ENCODE results near the gene TAGLN.
A peak's percentile ranks its signal among the peaks of the same experiment; 100 is the strongest.

The TAGLN gene

GRCh38 chr11:117214404-117215110 lies 15.4 kb downstream of the TAGLN start:
- no peak for DNase-seq (ENCODE audit: low spot score)

- DNase-seq (ENCODE audit: low spot score) = peak; percentile 83
These were observed 18.2 kb downstream of the TAGLN start for GRCh38 chr11:117217141-117218084.

GRCh38 chr11:117218133-117218915 lies 19.2 kb downstream of the TAGLN start:
- no peak for DNase-seq (ENCODE audit: low spot score)

GRCh38 chr11:117219001-117219400 lies 19.8 kb downstream of the TAGLN start:
- DNase-seq (ENCODE audit: low spot score) = no peak

GRCh38 chr11:117219455-117219854 lies 20.3 kb downstream of the TAGLN start:
- DNase-seq (ENCODE audit: low spot score) = no peak

DNA sequence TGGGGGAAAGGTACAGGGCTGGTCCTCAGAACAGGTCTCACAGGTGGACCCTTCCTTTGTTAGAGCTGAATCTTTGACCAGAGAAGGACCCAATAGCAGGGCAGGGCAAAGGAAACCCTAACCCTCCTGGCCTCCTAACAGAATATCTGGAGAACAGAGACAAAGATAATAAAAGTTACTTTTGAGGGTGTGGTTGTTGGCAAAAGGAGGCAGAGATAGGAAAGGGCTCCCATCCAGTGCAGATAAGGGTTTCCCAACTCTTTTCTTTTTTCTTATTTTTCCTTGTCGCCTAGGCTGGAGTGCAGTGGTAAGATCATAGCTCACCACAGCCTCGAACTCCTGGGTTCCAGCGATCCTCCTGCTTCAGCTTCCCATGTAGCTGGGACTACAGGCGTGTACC lies 20.8 kb downstream of the TAGLN start:
- DNase-seq (ENCODE audit: low spot score) = no peak

GRCh38 chr11:117220568-117220967 lies 21.4 kb downstream of the TAGLN start:
- no peak for DNase-seq (ENCODE audit: low spot score)

GRCh38 chr11:117220999-117221774 lies 22.0 kb downstream of the TAGLN start:
- no peak for DNase-seq (ENCODE audit: low spot score)

DNA sequence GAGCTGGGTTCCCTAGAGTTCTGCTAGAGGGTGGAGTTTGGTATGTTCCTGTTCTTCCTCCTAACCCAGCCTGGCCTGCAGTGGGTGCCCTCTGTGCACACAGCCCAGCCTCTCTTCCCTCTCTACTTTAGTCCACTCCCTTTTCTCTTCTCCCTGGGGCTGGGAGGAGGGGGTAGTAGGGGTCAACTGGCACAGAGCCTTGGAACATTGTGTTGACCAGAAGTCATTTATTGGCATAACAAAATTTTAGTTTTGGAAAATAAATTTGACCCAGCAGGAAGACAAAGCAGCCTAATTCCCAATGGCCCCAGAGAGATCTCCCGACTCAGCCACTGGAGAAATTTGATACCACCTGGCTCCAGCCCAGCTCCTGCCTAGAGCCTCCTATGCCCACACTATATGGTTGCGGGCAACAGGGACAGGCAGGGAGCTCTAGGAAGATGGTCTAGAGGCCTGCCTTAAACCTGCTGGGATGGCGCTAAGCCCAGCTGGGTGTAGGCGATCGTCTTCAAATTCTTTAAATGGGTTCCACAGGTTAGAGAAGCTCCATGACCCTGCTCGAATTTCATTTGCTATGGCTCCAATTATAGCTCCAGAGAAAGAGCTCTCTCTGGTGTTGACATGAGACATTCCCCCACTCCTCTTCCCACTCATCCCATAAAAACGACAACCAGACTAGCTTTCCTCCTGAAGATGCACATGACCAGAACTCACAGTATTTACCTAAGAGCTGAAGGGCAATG lies 22.8 kb downstream of the TAGLN start:
- DNase-seq (ENCODE audit: low spot score) = no peak

DNA sequence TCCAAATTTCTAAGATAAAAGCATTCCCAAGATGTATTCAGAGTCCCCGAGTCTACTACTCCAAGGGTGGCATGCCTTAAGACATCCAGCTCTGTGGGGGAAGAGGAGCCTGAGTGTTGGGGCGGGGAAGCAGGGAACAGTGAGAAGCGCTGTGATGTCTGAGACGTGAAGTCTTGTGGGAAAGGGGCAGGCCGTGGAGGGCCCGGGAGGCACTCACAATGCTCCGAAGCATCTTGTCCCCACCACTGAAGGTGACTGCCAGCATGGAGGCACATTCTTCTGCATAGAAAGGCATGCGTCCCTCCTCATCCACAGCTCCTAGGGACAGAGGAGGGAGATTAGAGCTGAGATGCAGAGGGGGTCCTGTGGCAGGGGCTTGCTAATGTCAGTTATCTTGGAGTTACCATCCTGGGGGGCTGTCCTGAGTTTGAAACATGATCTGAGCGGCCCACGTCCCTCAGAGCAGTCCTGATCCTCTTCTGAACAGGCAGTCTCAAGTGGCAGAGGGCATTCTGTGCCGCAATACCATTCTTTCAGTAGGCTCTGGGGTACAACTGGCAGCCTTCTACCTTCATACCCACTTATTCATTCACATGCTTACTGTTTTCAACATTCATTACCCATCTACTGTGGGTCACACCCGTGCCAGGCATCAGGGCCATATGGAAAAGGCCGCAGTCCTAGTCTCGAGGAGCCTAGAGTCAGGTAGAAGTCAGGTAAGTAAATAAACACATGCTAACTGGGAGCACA lies 24.0 kb downstream of the TAGLN start:
- no peak for DNase-seq (ENCODE audit: low spot score)

DNA sequence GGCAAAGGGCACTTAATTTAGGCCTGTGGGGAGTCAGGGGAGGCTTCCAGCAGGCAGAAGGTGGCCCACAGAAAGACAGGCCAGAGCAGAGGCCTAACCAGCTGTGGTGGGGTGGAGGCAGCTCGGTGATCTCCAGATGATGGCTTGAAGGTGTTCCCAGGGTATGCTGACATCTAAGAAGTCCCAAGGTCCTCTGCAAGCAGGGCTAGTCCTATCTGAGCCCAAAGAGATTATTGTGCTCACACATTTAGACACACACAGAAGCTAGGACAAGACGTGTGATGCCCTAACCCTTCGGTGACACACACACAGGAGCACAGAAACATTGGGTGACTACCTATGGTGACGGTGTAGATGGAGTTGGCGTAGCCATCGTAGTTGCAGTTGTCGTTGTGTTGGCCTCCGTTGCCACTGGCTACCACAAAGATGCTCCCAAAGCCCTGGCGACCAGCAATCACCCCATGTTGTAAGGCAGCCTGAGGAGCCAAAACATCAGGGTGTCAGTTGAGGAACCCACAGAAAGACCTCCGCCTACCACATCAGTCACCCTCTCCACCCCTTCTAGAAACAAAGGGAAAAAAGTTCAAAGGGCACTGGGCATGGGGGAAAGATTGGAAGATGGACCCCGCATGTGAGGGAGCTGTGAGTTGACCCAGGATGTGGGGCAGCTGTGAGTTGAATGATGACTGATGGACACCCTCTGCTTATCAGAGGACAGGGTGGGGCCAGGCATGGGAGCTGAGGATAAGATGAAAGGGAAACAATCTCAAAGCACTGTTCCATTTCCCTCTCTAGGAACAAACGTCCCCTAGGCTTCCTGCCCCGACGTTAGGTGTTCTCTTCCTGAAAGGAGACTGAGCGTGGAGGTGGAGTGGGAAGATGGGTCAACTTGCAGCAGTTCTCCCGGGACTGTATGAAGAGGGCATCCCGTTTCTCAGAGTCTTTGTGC lies 24.8 kb downstream of the TAGLN start:
- no peak for DNase-seq (ENCODE audit: low spot score)

DNA sequence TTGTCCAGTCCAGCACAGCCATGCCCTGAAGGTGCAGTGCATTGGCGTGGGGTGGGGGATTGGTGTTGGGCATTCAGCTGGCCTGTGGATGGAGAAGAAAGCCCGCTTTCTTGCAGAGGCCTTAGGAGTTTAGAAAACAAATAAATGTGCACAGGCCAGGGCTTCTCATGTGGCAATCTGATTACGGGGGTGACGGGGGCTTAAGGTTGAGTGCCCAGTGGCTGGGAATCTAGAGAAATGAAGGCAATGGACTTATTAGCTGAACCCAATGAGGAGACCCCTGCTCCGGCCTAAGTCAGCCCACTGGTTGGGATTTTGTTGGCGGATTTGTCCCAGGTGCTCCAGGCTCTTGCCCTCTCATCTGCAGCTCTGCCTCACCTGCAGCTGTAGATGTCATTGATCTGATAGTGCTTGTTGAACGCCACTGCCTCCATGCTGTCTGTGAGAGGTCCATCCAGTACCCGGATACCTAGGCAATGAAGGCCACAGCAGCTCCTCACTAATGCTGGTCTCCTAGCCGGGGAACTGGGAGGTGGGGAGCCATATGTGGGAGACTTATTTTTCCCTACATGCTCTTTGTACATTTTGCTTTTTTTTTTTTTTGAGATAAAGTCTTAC lies 26.5 kb downstream of the TAGLN start:
- no peak for DNase-seq (ENCODE audit: low spot score)

DNA sequence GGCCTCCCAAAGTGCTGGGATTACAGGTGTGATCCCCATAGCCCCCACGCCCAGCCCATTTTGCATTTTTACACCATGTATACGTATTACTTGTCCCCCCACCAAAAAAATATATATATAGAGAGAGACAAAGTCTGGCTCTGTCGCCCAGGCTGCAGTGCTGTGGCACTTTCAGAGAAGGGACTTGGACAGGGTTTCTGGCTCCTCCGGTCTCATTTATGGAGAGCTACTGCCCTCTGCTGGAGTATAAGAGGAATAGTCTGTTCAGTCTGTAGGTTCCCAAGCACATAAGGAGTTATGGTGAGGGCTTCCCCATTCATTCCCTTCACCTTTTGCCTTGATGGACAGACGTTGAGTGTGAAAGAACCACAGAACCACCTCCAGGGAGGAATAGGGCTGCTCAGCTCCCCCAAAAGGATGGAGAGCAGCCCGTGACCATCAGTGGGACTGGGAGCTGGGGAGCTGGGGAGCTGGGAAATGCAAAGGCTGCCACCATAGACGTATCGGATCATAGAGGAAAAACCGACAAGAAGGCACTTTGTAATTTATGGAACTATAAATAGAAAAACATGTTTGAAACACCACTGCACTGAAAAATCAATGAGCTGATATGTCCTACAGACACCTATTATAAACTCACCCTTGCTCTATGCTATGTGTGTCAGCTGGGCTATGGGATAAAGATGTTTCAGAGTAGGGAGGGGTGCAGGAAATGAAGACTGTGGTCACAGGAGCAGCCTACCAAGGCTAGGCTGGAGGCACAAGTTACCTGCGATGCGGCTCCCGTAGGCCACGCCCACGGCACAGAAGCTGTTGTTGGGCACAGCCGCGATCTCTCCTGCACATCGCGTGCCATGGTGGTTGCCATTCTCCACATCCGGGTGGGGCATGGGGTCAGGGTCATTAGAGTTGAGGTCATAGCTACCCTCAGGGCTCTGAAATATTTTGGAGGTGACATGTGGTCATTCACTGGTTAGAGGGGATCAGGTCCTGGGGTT lies 27.5 kb downstream of the TAGLN start:
- DNase-seq (ENCODE audit: low spot score) = peak; percentile 84

GRCh38 chr11:117228091-117228490 lies 28.9 kb downstream of the TAGLN start:
- no peak for DNase-seq (ENCODE audit: low spot score)

- DNase-seq (ENCODE audit: low spot score) = no peak
These were observed 30.2 kb downstream of the TAGLN start for GRCh38 chr11:117229411-117229810.

DNA sequence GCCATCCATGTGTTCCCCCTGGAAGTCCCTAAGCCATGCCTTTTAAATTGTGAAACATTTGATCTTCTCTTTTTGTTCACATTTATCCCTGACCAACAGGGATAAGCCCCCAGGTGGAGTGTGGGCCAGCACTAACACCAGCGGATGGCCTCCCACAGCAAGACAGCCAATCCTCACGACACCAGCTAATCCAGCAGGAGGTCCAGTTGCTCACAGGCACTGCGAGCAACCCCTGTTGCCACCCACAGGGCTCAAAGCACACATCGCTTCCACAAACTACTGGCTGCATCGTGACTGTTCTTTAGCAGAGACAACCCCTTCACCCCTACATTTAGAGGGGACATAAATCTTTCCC lies 30.7 kb downstream of the TAGLN start:
- DNase-seq (ENCODE audit: low spot score) = no peak

- no peak for DNase-seq (ENCODE audit: low spot score)
These were observed 31.3 kb downstream of the TAGLN start for GRCh38 chr11:117230286-117230961.

Data from kidney capillary endothelial cell (primary cell).